Neural crest cell (in vitro differentiated cells): ENCODE measurements around the gene SORBS1. TPM values are rescaled to one million over a fixed set of nuclear protein-coding genes. Genes with fewer than 3 reads are reported as not detected.

ENCODE experiments used
- DNase-seq: peaks from one replicate; pipeline ENCODE4 v3.0.0; 2021; ENCODE audit warnings: low read depth, mixed read lengths, low spot score
- H3K27ac Mint-ChIP-seq: one replicate; pipeline ENCODE4 v1.8.0; 2021; ENCODE audit warnings: mild to moderate bottlenecking, mixed read lengths; ENCODE audit not compliant: unreplicated experiment
- H3K27me3 Mint-ChIP-seq: 2 replicates; pipeline ENCODE4 v1.8.0; 2021; ENCODE audit warnings: low read depth, mild to moderate bottlenecking, mixed read lengths
- H3K36me3 Mint-ChIP-seq: 2 replicates; pipeline ENCODE4 v1.8.0; 2021; ENCODE audit warnings: low read depth, mild to moderate bottlenecking, mixed read lengths
- H3K4me1 Mint-ChIP-seq: 2 replicates; pipeline ENCODE4 v1.8.0; 2021; ENCODE audit warnings: mixed read lengths
- H3K4me3 Mint-ChIP-seq: one replicate; pipeline ENCODE4 v1.8.0; 2021; ENCODE audit warnings: mild to moderate bottlenecking, mixed read lengths
- H3K9me3 Mint-ChIP-seq: 2 replicates; pipeline ENCODE4 v1.8.0; 2021; ENCODE audit warnings: mixed read lengths
- total RNA-seq: library from RNA; stranded (reverse); gene quantifications from 2 replicates; pipeline ENCODE4 v1.2.1, GENCODE V29; 2021
- TF ChIP-seq, protein P1 (sequence below): fragments of 200-600 bp; sonication (generic); conservative IDR thresholded peaks from 2 replicates; pipeline ENCODE4 v1.5.0; 2021; ENCODE audit warnings: antibody characterized with exemption, mild to moderate bottlenecking

SORBS1 gene
- total RNA-seq, 1 donor from 2014 or later: 15.3 TPM

DNA sequence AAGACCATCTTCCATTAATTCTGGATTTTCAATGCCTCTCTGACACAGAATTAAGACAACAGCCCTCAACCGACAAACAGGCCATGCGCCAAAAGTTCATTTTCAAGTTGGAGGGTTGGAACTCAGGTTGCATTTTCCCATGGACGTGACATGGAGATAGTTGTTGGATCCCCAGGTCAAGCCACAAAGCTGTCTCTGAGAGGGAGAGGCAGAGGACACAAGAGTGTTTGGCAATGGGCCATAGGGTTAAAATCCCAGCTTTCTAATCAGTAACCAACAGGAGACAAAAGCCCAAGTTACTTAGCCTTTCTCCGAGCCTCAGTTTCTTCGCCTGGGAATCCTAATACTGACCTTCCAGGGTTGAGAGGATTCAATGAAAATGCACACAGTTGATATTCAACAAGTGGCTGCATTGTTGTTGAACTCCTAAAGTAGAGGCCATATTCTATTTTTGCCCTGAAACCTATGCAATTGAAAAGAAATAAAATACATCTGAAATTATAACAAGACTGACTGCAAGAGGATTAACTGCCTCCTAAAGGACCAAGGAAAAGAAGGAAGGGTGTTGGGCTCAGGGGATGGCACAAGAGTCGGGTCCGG, 44.3 kb downstream of the SORBS1 start:
- Mint-ChIP-seq H3K27ac (no peak overlapping the region), H3K27me3 (no peaks in the 10 kb centered on the region), H3K4me1 (peaks cover 5% of the 10 kb centered on the region), H3K36me3 (no peaks in the 10 kb centered on the region), H3K4me3 (no peak overlapping the region), H3K9me3 (no peaks in the 10 kb centered on the region)
- TF ChIP-seq, protein P1, sequence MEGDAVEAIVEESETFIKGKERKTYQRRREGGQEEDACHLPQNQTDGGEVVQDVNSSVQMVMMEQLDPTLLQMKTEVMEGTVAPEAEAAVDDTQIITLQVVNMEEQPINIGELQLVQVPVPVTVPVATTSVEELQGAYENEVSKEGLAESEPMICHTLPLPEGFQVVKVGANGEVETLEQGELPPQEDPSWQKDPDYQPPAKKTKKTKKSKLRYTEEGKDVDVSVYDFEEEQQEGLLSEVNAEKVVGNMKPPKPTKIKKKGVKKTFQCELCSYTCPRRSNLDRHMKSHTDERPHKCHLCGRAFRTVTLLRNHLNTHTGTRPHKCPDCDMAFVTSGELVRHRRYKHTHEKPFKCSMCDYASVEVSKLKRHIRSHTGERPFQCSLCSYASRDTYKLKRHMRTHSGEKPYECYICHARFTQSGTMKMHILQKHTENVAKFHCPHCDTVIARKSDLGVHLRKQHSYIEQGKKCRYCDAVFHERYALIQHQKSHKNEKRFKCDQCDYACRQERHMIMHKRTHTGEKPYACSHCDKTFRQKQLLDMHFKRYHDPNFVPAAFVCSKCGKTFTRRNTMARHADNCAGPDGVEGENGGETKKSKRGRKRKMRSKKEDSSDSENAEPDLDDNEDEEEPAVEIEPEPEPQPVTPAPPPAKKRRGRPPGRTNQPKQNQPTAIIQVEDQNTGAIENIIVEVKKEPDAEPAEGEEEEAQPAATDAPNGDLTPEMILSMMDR: no peak
- DNase-seq: no peak

DNA sequence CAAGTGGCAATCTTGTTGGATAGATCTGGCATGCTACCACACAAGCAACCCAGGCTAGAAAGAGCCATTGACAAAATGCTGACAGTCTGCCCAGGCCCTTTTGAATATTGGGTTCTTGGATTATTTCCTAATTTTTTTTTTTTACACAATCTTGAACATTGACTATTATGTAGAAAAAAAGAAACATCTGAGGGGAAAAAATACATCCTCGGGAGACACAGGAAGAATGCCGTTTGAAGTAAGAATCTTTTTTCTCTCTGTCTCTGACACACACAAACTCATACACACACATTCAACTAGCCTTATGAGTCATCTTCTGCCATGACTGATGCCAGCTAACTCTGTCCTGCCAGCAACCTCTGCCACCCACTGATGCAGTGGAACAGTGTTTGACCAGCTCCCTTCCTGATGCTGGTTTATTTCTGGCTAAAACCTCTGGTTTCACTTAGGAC, 47.2 kb downstream of the SORBS1 start:
- H3K4me1 Mint-ChIP-seq: peaks cover 14% of the 10 kb centered on the region
- H3K9me3 Mint-ChIP-seq: no peaks in the 10 kb centered on the region
- TF ChIP-seq, protein P1: no peak
- no peaks in the 10 kb centered on the region for H3K36me3 Mint-ChIP-seq
- H3K27me3 Mint-ChIP-seq: no peaks in the 10 kb centered on the region
- no peak for DNase-seq
- H3K4me3 Mint-ChIP-seq: no peak overlapping the region
- no peak overlapping the region for H3K27ac Mint-ChIP-seq

DNA sequence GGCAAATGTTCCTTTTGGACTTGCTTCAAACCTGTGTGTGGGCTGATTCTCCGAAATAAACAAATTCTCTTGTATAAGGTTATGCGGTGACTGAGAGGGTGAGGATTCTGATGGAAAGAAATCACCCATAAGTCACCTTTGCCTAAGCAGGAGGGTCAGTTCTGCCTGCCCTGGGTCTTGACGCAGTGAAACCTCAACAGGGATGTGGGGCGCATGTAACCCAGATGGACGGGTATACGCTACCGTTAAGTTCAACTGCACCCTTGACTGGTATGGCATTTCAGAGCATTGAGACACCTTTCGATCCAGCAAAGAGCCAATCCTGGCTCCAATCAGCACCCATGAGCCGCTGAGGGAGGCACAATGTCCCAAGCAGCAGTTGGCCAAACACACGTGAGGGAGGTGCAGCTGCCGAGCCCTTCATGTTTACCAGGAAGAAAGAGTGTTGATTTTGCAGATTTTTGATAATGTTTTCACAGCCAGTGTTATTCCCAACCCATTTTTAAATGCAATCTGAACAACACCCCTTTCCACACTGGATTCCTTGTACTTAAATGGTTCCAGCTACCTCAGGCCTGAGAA, 48.1 kb downstream of the SORBS1 start:
- Mint-ChIP-seq H3K4me3 (no peak overlapping the region), H3K4me1 (peaks cover 22% of the 10 kb centered on the region), H3K36me3 (no peaks in the 10 kb centered on the region), H3K27ac (no peak overlapping the region), H3K27me3 (no peaks in the 10 kb centered on the region), H3K9me3 (no peaks in the 10 kb centered on the region)
- TF ChIP-seq, protein P1: no peak
- no peak for DNase-seq

DNA sequence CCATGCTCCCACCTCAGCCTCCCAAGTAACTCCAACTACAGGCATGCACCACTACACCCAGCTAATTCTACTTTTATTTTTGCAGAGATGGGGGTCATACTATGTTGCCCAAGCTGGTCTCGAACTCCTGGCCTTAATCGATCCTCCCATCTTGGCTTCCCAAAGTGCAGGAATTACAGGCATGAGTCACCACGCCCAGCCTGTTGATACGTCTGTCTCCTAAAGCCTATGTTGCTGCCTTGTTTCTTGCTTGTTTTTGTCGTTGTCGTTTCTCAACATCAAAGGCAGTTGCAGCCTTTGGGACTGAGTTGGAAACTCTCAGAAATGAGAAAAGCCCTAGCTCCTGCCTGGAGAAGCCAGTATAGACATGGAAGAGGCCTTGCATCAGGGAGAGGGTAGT, 49.9 kb downstream of the SORBS1 start:
- peaks cover 23% of the 10 kb centered on the region for H3K4me1 Mint-ChIP-seq

DNA sequence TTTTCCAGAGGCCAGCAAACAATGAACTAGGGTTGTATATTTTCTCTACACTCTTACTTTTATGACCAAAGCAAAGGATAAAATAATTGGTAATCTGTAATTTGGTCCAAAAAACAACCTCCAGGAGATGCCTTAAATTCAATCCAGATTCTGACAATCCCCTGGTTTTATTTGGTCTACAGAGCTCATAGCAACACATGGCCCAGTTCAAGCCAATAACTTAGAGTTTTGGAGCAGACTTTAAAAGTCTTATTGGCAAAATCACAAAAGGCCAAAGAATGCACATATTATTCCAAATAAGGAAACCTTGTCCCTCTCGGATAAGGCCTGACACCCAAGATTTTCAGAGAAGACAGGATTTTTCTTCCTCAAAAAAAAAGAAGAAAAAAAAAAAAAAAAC, 51.9 kb downstream of the SORBS1 start:
- no peak overlapping the region for H3K27ac Mint-ChIP-seq
- H3K9me3 Mint-ChIP-seq: no peaks in the 10 kb centered on the region
- H3K27me3 Mint-ChIP-seq: no peaks in the 10 kb centered on the region
- H3K4me3 Mint-ChIP-seq: no peak overlapping the region
- H3K36me3 Mint-ChIP-seq: no peaks in the 10 kb centered on the region
- TF ChIP-seq, protein P1: no peak
- H3K4me1 Mint-ChIP-seq: peaks cover 25% of the 10 kb centered on the region
- no peak for DNase-seq

More for the DNA sequence above, 49.9 kb downstream of the SORBS1 start:
- Mint-ChIP-seq H3K4me3 (no peak overlapping the region), H3K27ac (no peak overlapping the region), H3K9me3 (no peaks in the 10 kb centered on the region), H3K27me3 (no peaks in the 10 kb centered on the region), H3K36me3 (no peaks in the 10 kb centered on the region)
- TF ChIP-seq, protein P1: no peak
- DNase-seq: no peak
